Activated T-helper 2 cell treated with anti-CD3 and anti-CD28 coated beads, Interferon-gamma antibody, Interleukin-2, Interleukin-4, amounts not matched to agents 10 μg/mL and 5 μg/mL and 100 μg/mL, durations not matched to agents 14 hours and 24 hours and 36 hours (primary cell): ENCODE data around the gene JCAD. TPM values are rescaled to one million over a fixed set of nuclear protein-coding genes. Genes with fewer than 3 reads are reported as not detected.

Experiments
- DNase-seq: peaks from one replicate; pipeline ENCODE4 v3.0.0; 2021; ENCODE audit warnings: low spot score
- H3K27ac Mint-ChIP-seq: one replicate; pipeline ENCODE4 v1.8.0; 2021; ENCODE audit warnings: mixed read lengths
- H3K27me3 Mint-ChIP-seq: one replicate; pipeline ENCODE4 v1.8.0; 2021; ENCODE audit warnings: low read depth, mixed read lengths
- H3K36me3 Mint-ChIP-seq: one replicate; pipeline ENCODE4 v1.8.0; 2021; ENCODE audit warnings: low read depth, mixed read lengths
- H3K4me1 Mint-ChIP-seq: one replicate; pipeline ENCODE4 v1.8.0; 2021; ENCODE audit warnings: low read depth, mixed read lengths
- H3K4me3 Mint-ChIP-seq: one replicate; pipeline ENCODE4 v1.8.0; 2021; ENCODE audit warnings: low read depth, mild to moderate bottlenecking, moderate library complexity, mixed read lengths
- H3K9me3 Mint-ChIP-seq: one replicate; pipeline ENCODE4 v1.8.0; 2021; ENCODE audit warnings: mixed read lengths
- intact Hi-C: fragments of 100-400 bp; cut with micrococcal nuclease; formaldehyde crosslinking; loops from one replicate; pipeline ENCODE4 v1.15.1; 2023
- total RNA-seq: library from RNA; stranded (reverse); gene quantifications from 2 replicates; pipeline ENCODE4 v1.2.3, GENCODE V29; 2022

JCAD gene
- total RNA-seq, 1 donor from 2014 or later, result 3.4 TPM

- DNase-seq, result no peak
- intact Hi-C loops, result no loop called here
- Mint-ChIP-seq H3K9me3 (no peaks in the 10 kb centered on the region), H3K36me3 (peaks cover 16% of the 10 kb centered on the region), H3K4me3 (no peak overlapping the region), H3K4me1 (peaks cover 50% of the 10 kb centered on the region), H3K27ac (no peak overlapping the region), H3K27me3 (no peaks in the 10 kb centered on the region)
These were observed 19.8 kb downstream of the JCAD start for GRCh38 chr10:30039567-30039966.

GRCh38 chr10:30038781-30039536, 20.4 kb downstream of the JCAD start:
- H3K9me3 Mint-ChIP-seq, result no peaks in the 10 kb centered on the region
- H3K36me3 Mint-ChIP-seq, result peaks cover 17% of the 10 kb centered on the region
- H3K27me3 Mint-ChIP-seq, result no peaks in the 10 kb centered on the region
- no peak for DNase-seq
- intact Hi-C loops, result no loop called here
- no peak overlapping the region for H3K27ac Mint-ChIP-seq
- H3K4me1 Mint-ChIP-seq, result peaks cover 51% of the 10 kb centered on the region
- H3K4me3 Mint-ChIP-seq, result no peak overlapping the region

- H3K27me3 Mint-ChIP-seq, result no peaks in the 10 kb centered on the region
- H3K36me3 Mint-ChIP-seq, result peaks cover 25% of the 10 kb centered on the region
- no peak for DNase-seq
- H3K4me3 Mint-ChIP-seq, result no peak overlapping the region
- no peak overlapping the region for H3K27ac Mint-ChIP-seq
- peaks cover 53% of the 10 kb centered on the region for H3K4me1 Mint-ChIP-seq
- no peaks in the 10 kb centered on the region for H3K9me3 Mint-ChIP-seq
- intact Hi-C loops, result no loop called here
These were observed 21.6 kb downstream of the JCAD start for GRCh38 chr10:30037620-30038336.

- DNase-seq, result no peak
- H3K36me3 Mint-ChIP-seq, result peaks cover 27% of the 10 kb centered on the region
- no peaks in the 10 kb centered on the region for H3K27me3 Mint-ChIP-seq
- intact Hi-C loops, result no loop called here
- no peak overlapping the region for H3K4me3 Mint-ChIP-seq
- H3K4me1 Mint-ChIP-seq, result peaks cover 54% of the 10 kb centered on the region
- H3K27ac Mint-ChIP-seq, result no peak overlapping the region
- H3K9me3 Mint-ChIP-seq, result no peaks in the 10 kb centered on the region
These were observed 22.6 kb downstream of the JCAD start for GRCh38 chr10:30036811-30037210.

GRCh38 chr10:30036341-30036740, 23.0 kb downstream of the JCAD start:
- Mint-ChIP-seq H3K36me3 (peaks cover 27% of the 10 kb centered on the region), H3K9me3 (no peaks in the 10 kb centered on the region), H3K27ac (no peak overlapping the region), H3K4me1 (peaks cover 54% of the 10 kb centered on the region), H3K4me3 (no peak overlapping the region), H3K27me3 (no peaks in the 10 kb centered on the region)
- DNase-seq, result no peak
- intact Hi-C loops, result no loop called here

- peaks cover 63% of the 10 kb centered on the region for H3K4me1 Mint-ChIP-seq
- intact Hi-C loops, result no loop called here
- H3K27ac Mint-ChIP-seq, result peak overlapping the region; percentile 63
- H3K36me3 Mint-ChIP-seq, result peaks cover 26% of the 10 kb centered on the region
- DNase-seq, result no peak
- H3K9me3 Mint-ChIP-seq, result no peaks in the 10 kb centered on the region
- H3K4me3 Mint-ChIP-seq, result peak overlapping the region; percentile 41
- H3K27me3 Mint-ChIP-seq, result no peaks in the 10 kb centered on the region
These were observed 24.8 kb downstream of the JCAD start for GRCh38 chr10:30034433-30035137.

- no peak for DNase-seq
- H3K4me3 Mint-ChIP-seq, result no peak overlapping the region
- H3K27me3 Mint-ChIP-seq, result no peaks in the 10 kb centered on the region
- H3K27ac Mint-ChIP-seq, result no peak overlapping the region
- H3K9me3 Mint-ChIP-seq, result no peaks in the 10 kb centered on the region
- peaks cover 67% of the 10 kb centered on the region for H3K4me1 Mint-ChIP-seq
- peaks cover 41% of the 10 kb centered on the region for H3K36me3 Mint-ChIP-seq
- intact Hi-C loops, result no loop called here
These were observed 27.3 kb downstream of the JCAD start for GRCh38 chr10:30032125-30032524.

GRCh38 chr10:30029872-30030256, 29.5 kb downstream of the JCAD start:
- H3K36me3 Mint-ChIP-seq, result peaks cover 44% of the 10 kb centered on the region
- no peaks in the 10 kb centered on the region for H3K27me3 Mint-ChIP-seq
- H3K4me3 Mint-ChIP-seq, result peak overlapping the region; percentile 97
- no peak for DNase-seq
- intact Hi-C loops, result loop anchor here (5.0 kb wide), 2 partner anchors 317 to 407 kb away; partner anchors contain the start of gene MTPAP
- no peak overlapping the region for H3K27ac Mint-ChIP-seq
- peaks cover 71% of the 10 kb centered on the region for H3K4me1 Mint-ChIP-seq
- H3K9me3 Mint-ChIP-seq, result no peaks in the 10 kb centered on the region

GRCh38 chr10:30029164-30029871, 30.1 kb downstream of the JCAD start:
- intact Hi-C loops, result loop anchor here (5.0 kb wide), 2 partner anchors 318 to 408 kb away; partner anchors contain the start of gene MTPAP
- Mint-ChIP-seq H3K27ac (no peak overlapping the region), H3K9me3 (no peaks in the 10 kb centered on the region), H3K27me3 (no peaks in the 10 kb centered on the region), H3K4me3 (peak overlapping the region; percentile 97), H3K4me1 (peaks cover 69% of the 10 kb centered on the region), H3K36me3 (peaks cover 41% of the 10 kb centered on the region)
- DNase-seq, result no peak

- intact Hi-C loops, result loop anchor here (5.0 kb wide), 2 partner anchors 319 to 409 kb away; partner anchors contain the start of gene MTPAP
- H3K4me1 Mint-ChIP-seq, result peaks cover 70% of the 10 kb centered on the region
- H3K27ac Mint-ChIP-seq, result no peak overlapping the region
- DNase-seq, result no peak
- H3K9me3 Mint-ChIP-seq, result no peaks in the 10 kb centered on the region
- peak overlapping the region; percentile 97 for H3K4me3 Mint-ChIP-seq
- no peaks in the 10 kb centered on the region for H3K27me3 Mint-ChIP-seq
- H3K36me3 Mint-ChIP-seq, result peaks cover 39% of the 10 kb centered on the region
These were observed 30.7 kb downstream of the JCAD start for GRCh38 chr10:30028738-30029030.

- H3K9me3 Mint-ChIP-seq, result no peaks in the 10 kb centered on the region
- peak overlapping the region; percentile 97 for H3K4me3 Mint-ChIP-seq
- peaks cover 39% of the 10 kb centered on the region for H3K36me3 Mint-ChIP-seq
- no peak for DNase-seq
- peak overlapping the region; percentile 91 for H3K27ac Mint-ChIP-seq
- intact Hi-C loops, result loop anchor here (5.0 kb wide), 2 partner anchors 319 to 409 kb away; partner anchors contain the start of gene MTPAP
- H3K27me3 Mint-ChIP-seq, result no peaks in the 10 kb centered on the region
- H3K4me1 Mint-ChIP-seq, result peaks cover 70% of the 10 kb centered on the region
These were observed 31.2 kb downstream of the JCAD start for GRCh38 chr10:30028006-30028737.
